ENCODE results near the gene STRN4. TPM values are rescaled to one million over a fixed set of nuclear protein-coding genes. Genes with fewer than 3 reads are reported as not detected.

Gene STRN4
- total RNA-seq, 2 experiments from 2014 or later, result 75.1 to 78.5 TPM

- Mint-ChIP-seq H3K36me3 (ENCODE audit: low read depth) (peaks cover 64% of the 10 kb centered on the region), H3K4me3 (no peak overlapping the region), H3K27me3 (no peaks in the 10 kb centered on the region), H3K4me1 (peaks cover 39% of the 10 kb centered on the region), H3K9me3 (no peaks in the 10 kb centered on the region), H3K27ac (no peak overlapping the region)
- ChIA-PET CTCF (no interaction called here), POLR2A (no interaction called here)
- no peak for DNase-seq
Measured at GRCh38 chr19:46721269-46722003, 24.8 kb downstream of the STRN4 start.

- Mint-ChIP-seq H3K4me1 (peaks cover 39% of the 10 kb centered on the region), H3K36me3 (ENCODE audit: low read depth) (peaks cover 61% of the 10 kb centered on the region), H3K4me3 (no peak overlapping the region), H3K27ac (peak overlapping the region; percentile 5), H3K9me3 (no peaks in the 10 kb centered on the region), H3K27me3 (no peaks in the 10 kb centered on the region)
- POLR2A ChIA-PET, result no interaction called here
- DNase-seq, result no peak
- CTCF ChIA-PET, result no interaction called here
Measured at GRCh38 chr19:46720503-46721239, 25.6 kb downstream of the STRN4 start.

GRCh38 chr19:46719629-46720502, 26.4 kb downstream of the STRN4 start:
- no peak for DNase-seq
- peaks cover 43% of the 10 kb centered on the region for H3K4me1 Mint-ChIP-seq
- ChIA-PET CTCF (interaction anchor here (0.6 to 1.0 kb wide), 2 partner anchors 9 to 13 kb away, joined by 4 to 6 read pairs; no protein-coding TSS in a partner anchor), POLR2A (no interaction called here)
- peaks cover 66% of the 10 kb centered on the region for H3K36me3 Mint-ChIP-seq (ENCODE audit: low read depth)
- H3K27me3 Mint-ChIP-seq, result no peaks in the 10 kb centered on the region
- H3K27ac Mint-ChIP-seq, result no peak overlapping the region
- H3K9me3 Mint-ChIP-seq, result no peaks in the 10 kb centered on the region
- no peak overlapping the region for H3K4me3 Mint-ChIP-seq

GRCh38 chr19:46718934-46719622, 27.2 kb downstream of the STRN4 start:
- peaks cover 43% of the 10 kb centered on the region for H3K4me1 Mint-ChIP-seq
- POLR2A ChIA-PET, result interaction anchor here (1.1 to 1.3 kb wide), 4 partner anchors 9 to 118 kb away, joined by 4 to 6 read pairs (median 6); partner anchors contain the start of genes CALM3 and SLC1A5
- no peak for DNase-seq
- no peaks in the 10 kb centered on the region for H3K9me3 Mint-ChIP-seq
- no peaks in the 10 kb centered on the region for H3K27me3 Mint-ChIP-seq
- H3K27ac Mint-ChIP-seq, result peak overlapping the region; percentile 10
- peaks cover 62% of the 10 kb centered on the region for H3K36me3 Mint-ChIP-seq (ENCODE audit: low read depth)
- H3K4me3 Mint-ChIP-seq, result peak overlapping the region; percentile 97
- CTCF ChIA-PET, result interaction anchor here (0.6 to 1.5 kb wide), 4 partner anchors 10 to 15 kb away, joined by 4 to 6 read pairs (median 5); no protein-coding TSS in a partner anchor

- ChIA-PET CTCF (interaction anchor here (0.9 to 1.5 kb wide), 7 partner anchors 10 to 106 kb away, joined by 3 to 11 read pairs (median 5); partner anchors contain the start of gene DACT3), POLR2A (interaction anchor here (0.6 to 1.3 kb wide), 8 partner anchors 10 to 556 kb away, joined by 3 to 6 read pairs (median 4); partner anchors contain the start of genes CALM3, INAFM1 and SLC1A5)
- Mint-ChIP-seq H3K27ac (peak overlapping the region; percentile 95), H3K4me1 (peaks cover 45% of the 10 kb centered on the region), H3K27me3 (no peaks in the 10 kb centered on the region), H3K4me3 (peak overlapping the region; percentile 97), H3K9me3 (no peaks in the 10 kb centered on the region), H3K36me3 (ENCODE audit: low read depth) (peaks cover 65% of the 10 kb centered on the region)
- DNase-seq, result peak; percentile 80
Measured at GRCh38 chr19:46718157-46718933, 27.9 kb downstream of the STRN4 start.

GRCh38 chr19:46717716-46718143, 28.5 kb downstream of the STRN4 start:
- no peak for DNase-seq
- CTCF ChIA-PET, result interaction anchor here (0.9 to 1.5 kb wide), 6 partner anchors 11 to 106 kb away, joined by 3 to 11 read pairs (median 5); partner anchors contain the start of gene DACT3

GRCh38 chr19:46717034-46717715, 29.1 kb downstream of the STRN4 start, which contains the start of gene PRKD2:
Gene PRKD2 (minus strand): TSS chr19:46717114. CDS start chr19:46716370, 744 bp downstream.
- Mint-ChIP-seq H3K9me3 (no peaks in the 10 kb centered on the region), H3K27ac (peak within 1 kb of the TSS; percentile 95), H3K27me3 (no peaks in the 10 kb centered on the region), H3K4me3 (peak within 1 kb of the TSS; percentile 97), H3K4me1 (peaks cover 45% of the 10 kb centered on the region), H3K36me3 (ENCODE audit: low read depth) (peaks cover 66% of the 10 kb centered on the region)
- ChIA-PET POLR2A (interaction anchor here (1.0 to 5.1 kb wide), 5 partner anchors 11 to 194 kb away, joined by 3 to 40 read pairs (median 17); no protein-coding TSS in a partner anchor), CTCF (interaction anchor here (5.6 kb wide), 1 partner anchor 13 kb away, joined by 50 read pairs; no protein-coding TSS in a partner anchor)
- peak; percentile 92 for DNase-seq

More at GRCh38 chr19:46717716-46718143, 28.5 kb downstream of the STRN4 start:
- POLR2A ChIA-PET, result interaction anchor here (0.7 to 1.3 kb wide), 7 partner anchors 10 to 557 kb away, joined by 3 to 6 read pairs (median 4); partner anchors contain the start of genes CALM3, INAFM1 and SLC1A5
- Mint-ChIP-seq H3K4me1 (peaks cover 44% of the 10 kb centered on the region), H3K9me3 (no peaks in the 10 kb centered on the region), H3K4me3 (peak overlapping the region; percentile 97), H3K36me3 (ENCODE audit: low read depth) (peaks cover 65% of the 10 kb centered on the region), H3K27me3 (no peaks in the 10 kb centered on the region), H3K27ac (peak overlapping the region; percentile 95)

GRCh38 chr19:46716672-46717033, 29.6 kb downstream of the STRN4 start:
- peaks cover 65% of the 10 kb centered on the region for H3K36me3 Mint-ChIP-seq (ENCODE audit: low read depth)
- POLR2A ChIA-PET, result interaction anchor here (1.0 to 5.1 kb wide), 6 partner anchors 11 to 194 kb away, joined by 3 to 40 read pairs (median 20); partner anchors contain the start of gene CALM3
- CTCF ChIA-PET, result interaction anchor here (1.0 to 5.6 kb wide), 2 partner anchors 13 to 55 kb away, joined by 3 to 50 read pairs; no protein-coding TSS in a partner anchor

GRCh38 chr19:46715975-46716671, 30.1 kb downstream of the STRN4 start:
- POLR2A ChIA-PET, result interaction anchor here (0.8 to 5.1 kb wide), 10 partner anchors 11 to 369 kb away, joined by 3 to 40 read pairs (median 13); partner anchors contain the start of genes CALM3, PPP5C and SLC1A5
- Mint-ChIP-seq H3K9me3 (no peaks in the 10 kb centered on the region), H3K4me1 (peaks cover 40% of the 10 kb centered on the region), H3K4me3 (peak overlapping the region; percentile 97), H3K36me3 (ENCODE audit: low read depth) (peaks cover 61% of the 10 kb centered on the region), H3K27ac (peak overlapping the region; percentile 95), H3K27me3 (no peaks in the 10 kb centered on the region)
- DNase-seq, result peak; percentile 26
- CTCF ChIA-PET, result interaction anchor here (0.6 to 5.6 kb wide), 6 partner anchors 12 to 528 kb away, joined by 3 to 50 read pairs (median 5); no protein-coding TSS in a partner anchor

More at GRCh38 chr19:46716672-46717033, 29.6 kb downstream of the STRN4 start:
- H3K27me3 Mint-ChIP-seq, result no peaks in the 10 kb centered on the region
- H3K27ac Mint-ChIP-seq, result peak overlapping the region; percentile 95
- no peaks in the 10 kb centered on the region for H3K9me3 Mint-ChIP-seq
- H3K4me1 Mint-ChIP-seq, result peaks cover 42% of the 10 kb centered on the region
- peak overlapping the region; percentile 97 for H3K4me3 Mint-ChIP-seq
- no peak for DNase-seq

GRCh38 chr19:46715620-46715974, 30.7 kb downstream of the STRN4 start:
- Mint-ChIP-seq H3K4me3 (peak overlapping the region; percentile 97), H3K27ac (peak overlapping the region; percentile 95)
- peak; percentile 23 for DNase-seq

More at GRCh38 chr19:46715620-46715974, 30.7 kb downstream of the STRN4 start:
- Mint-ChIP-seq H3K9me3 (no peaks in the 10 kb centered on the region), H3K27me3 (no peaks in the 10 kb centered on the region), H3K36me3 (ENCODE audit: low read depth) (peaks cover 62% of the 10 kb centered on the region), H3K4me1 (peaks cover 41% of the 10 kb centered on the region)
- ChIA-PET POLR2A (interaction anchor here (0.8 to 5.1 kb wide), 9 partner anchors 11 to 369 kb away, joined by 3 to 40 read pairs (median 14); partner anchors contain the start of genes CALM3, PPP5C and SLC1A5), CTCF (interaction anchor here (0.6 to 5.6 kb wide), 6 partner anchors 12 to 529 kb away, joined by 3 to 50 read pairs (median 5); no protein-coding TSS in a partner anchor)
